ENCODE data around the gene SDHAF2. TPM values are rescaled to one million over a fixed set of nuclear protein-coding genes. Genes with fewer than 3 reads are reported as not detected.

SDHAF2 gene
- total and polyA plus RNA-seq, 2 of the 13 experiments (the other 11 are each of a cell fraction or from before 2014, with no cell fraction given): 44.2 to 70.4 TPM

DNA sequence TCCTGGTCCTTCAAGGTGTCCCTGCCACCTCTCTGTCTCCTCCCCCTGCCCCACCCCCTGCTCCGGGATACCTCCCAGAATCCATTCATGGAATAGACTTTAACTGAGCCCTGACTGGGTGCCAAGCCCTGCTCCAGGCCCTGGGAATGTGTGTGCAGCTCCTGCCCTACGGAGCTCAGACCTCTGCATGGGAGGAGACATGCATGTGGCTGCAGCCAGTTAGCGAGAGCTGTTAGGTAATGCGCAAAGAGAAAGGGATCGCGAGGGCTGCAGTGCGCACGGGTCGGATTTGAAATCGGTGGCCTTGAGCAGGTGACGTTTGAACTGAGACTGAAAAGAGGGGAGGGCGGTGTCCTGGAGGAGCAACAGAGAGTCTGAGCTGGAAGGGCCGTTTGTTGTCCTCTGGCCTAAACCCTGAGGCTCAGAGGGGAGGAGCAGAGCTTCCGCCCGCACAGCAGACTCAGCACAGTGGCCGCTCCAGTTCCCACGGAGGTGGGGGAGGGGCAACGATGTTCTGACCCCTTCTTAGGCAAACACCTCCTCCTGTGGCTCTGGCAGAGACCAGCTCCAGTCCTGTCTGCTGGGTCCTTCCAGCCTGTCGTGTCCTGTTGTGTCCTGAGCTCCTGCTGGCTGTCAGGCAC, 58.8 kb downstream of the SDHAF2 start (continued):
- TF ChIP-seq ZBED4 (CRISPR knock-in tag; IDR thresholded peaks at IDR 0.05; ENCODE audit: borderline replicate concordance) (no peak), PAWR (CRISPR knock-in tag; IDR thresholded peaks at IDR 0.05; ENCODE audit: borderline replicate concordance) (no peak), NR2F1 (CRISPR knock-in tag; IDR thresholded peaks at IDR 0.05) (no peak; a peak in 1 of 4 replicates), ZMYM4 (CRISPR knock-in tag; IDR thresholded peaks at IDR 0.05) (no peak), KMT2A (CRISPR knock-in tag; IDR thresholded peaks at IDR 0.05) (no peak; the same call in 1 of the 2 replicates), SNRNP70 (IDR thresholded peaks at IDR 0.05; ENCODE audit: low read depth, low read length) (no peak), ZNF160 (CRISPR knock-in tag; IDR thresholded peaks at IDR 0.05) (no peak), CC2D1A (CRISPR knock-in tag; IDR thresholded peaks at IDR 0.05) (no peak), SAFB2 (CRISPR knock-in tag; IDR thresholded peaks at IDR 0.05; ENCODE audit: borderline replicate concordance, low read depth) (no peak), ZNF446 (CRISPR knock-in tag; IDR thresholded peaks at IDR 0.05) (no peak), KLF16 (CRISPR knock-in tag; IDR thresholded peaks at IDR 0.05) (peak in 1 of 2 experiments; percentile 73; a peak in 1 of 4 replicates), ZNF776 (CRISPR knock-in tag; IDR thresholded peaks at IDR 0.05) (no peak), DMAP1 (CRISPR knock-in tag; IDR thresholded peaks at IDR 0.05) (peak; percentile 39; the same call in 1 of the 2 replicates), TCF12 (IDR thresholded peaks at IDR 0.05) (no peak), TCF12 (CRISPR knock-in tag; IDR thresholded peaks at IDR 0.05) (no peak), WIZ (CRISPR knock-in tag; IDR thresholded peaks at IDR 0.05) (no peak), ZNF552 (CRISPR knock-in tag; IDR thresholded peaks at IDR 0.05; ENCODE audit: borderline replicate concordance) (no peak), RCOR2 (CRISPR knock-in tag; IDR thresholded peaks at IDR 0.05) (no peak), TBP (CRISPR knock-in tag; IDR thresholded peaks at IDR 0.05) (no peak), ZNF672 (CRISPR knock-in tag; IDR thresholded peaks at IDR 0.05) (no peak), GATAD2A (CRISPR knock-in tag; IDR thresholded peaks at IDR 0.05) (peak; percentile 73)
- TF ChIP-seq, protein P1, sequence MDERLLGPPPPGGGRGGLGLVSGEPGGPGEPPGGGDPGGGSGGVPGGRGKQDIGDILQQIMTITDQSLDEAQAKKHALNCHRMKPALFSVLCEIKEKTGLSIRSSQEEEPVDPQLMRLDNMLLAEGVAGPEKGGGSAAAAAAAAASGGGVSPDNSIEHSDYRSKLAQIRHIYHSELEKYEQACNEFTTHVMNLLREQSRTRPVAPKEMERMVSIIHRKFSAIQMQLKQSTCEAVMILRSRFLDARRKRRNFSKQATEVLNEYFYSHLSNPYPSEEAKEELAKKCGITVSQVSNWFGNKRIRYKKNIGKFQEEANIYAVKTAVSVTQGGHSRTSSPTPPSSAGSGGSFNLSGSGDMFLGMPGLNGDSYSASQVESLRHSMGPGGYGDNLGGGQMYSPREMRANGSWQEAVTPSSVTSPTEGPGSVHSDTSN (CRISPR knock-in tag; IDR thresholded peaks at IDR 0.05): no peak
- TF ChIP-seq, protein P2, sequence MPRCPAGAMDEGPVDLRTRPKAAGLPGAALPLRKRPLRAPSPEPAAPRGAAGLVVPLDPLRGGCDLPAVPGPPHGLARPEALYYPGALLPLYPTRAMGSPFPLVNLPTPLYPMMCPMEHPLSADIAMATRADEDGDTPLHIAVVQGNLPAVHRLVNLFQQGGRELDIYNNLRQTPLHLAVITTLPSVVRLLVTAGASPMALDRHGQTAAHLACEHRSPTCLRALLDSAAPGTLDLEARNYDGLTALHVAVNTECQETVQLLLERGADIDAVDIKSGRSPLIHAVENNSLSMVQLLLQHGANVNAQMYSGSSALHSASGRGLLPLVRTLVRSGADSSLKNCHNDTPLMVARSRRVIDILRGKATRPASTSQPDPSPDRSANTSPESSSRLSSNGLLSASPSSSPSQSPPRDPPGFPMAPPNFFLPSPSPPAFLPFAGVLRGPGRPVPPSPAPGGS (CRISPR knock-in tag; IDR thresholded peaks at IDR 0.05): no peak; the same call in 1 of the 2 replicates
- TF ChIP-seq, protein P3, sequence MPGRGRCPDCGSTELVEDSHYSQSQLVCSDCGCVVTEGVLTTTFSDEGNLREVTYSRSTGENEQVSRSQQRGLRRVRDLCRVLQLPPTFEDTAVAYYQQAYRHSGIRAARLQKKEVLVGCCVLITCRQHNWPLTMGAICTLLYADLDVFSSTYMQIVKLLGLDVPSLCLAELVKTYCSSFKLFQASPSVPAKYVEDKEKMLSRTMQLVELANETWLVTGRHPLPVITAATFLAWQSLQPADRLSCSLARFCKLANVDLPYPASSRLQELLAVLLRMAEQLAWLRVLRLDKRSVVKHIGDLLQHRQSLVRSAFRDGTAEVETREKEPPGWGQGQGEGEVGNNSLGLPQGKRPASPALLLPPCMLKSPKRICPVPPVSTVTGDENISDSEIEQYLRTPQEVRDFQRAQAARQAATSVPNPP (CRISPR knock-in tag; IDR thresholded peaks at IDR 0.05): no peak
